ENCODE measurements around the gene PRIMPOL. TPM values are rescaled to one million over a fixed set of nuclear protein-coding genes. Genes with fewer than 3 reads are reported as not detected.

PRIMPOL gene
- total RNA-seq, 1 experiment from 2014 or later: 29.5 TPM

DNA sequence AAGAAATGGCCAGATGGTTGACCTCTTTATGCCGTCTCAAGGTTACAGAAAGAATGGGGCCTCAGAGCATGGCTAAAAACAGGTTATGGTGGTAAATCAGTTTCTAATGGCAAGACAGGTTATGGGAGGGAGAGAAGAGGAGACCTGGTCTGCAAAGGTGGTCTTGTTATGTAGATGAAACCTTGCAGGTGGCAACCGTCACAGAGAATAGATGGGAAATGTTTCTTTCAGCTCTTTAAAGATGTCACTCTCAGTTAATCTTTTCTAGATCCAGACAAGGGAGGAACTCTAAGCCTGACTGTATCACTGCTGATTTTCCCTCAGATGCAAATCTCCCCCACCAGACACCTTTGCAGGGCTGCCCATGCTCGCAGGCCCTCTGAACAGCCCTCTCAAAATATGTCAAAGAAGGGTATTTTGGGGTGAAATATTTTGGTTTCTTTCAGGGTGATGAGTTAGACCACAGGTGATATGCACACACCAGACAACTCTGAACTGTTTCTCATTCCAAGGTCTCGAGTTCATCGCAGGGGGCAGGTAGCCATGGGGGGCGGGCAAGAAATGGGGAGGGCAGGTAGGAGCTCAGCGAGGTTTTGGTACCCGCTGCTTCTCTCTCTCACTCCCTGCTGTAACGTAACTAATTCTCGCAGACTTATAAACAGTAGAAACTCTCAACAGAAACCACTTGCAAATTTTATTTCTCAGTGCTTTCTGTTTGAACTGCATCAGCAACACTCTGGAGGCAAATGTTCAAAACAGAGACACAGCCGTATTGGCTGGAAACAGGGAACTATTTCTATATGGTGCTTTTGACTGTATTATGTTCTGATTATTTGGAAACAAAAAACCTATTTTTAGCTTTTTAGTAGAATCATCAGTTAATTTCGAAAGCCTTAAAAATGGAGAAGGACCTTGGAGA lies 32.6 kb upstream of the PRIMPOL start:
- Histone ChIP-seq H3F3A (ENCODE audit: insufficient read depth, low read depth) (no peaks in the 10 kb centered on the region), H3K4me3 (no peak overlapping the region), H3K4me2 (no peak overlapping the region), H3K9me2 (ENCODE audit: insufficient read depth) (no peaks in the 10 kb centered on the region), H3K79me2 (ENCODE audit: low read depth) (no peaks in the 10 kb centered on the region), H3K27me3 (ENCODE audit: insufficient read depth, low read depth) (no peaks in the 10 kb centered on the region), H3K36me3 (ENCODE audit: low read depth) (no peaks in the 10 kb centered on the region), H2AFZ (no peak overlapping the region), H3K4me1 (replicated peaks; ENCODE audit: insufficient read depth) (no peaks in the 10 kb centered on the region), H4K20me1 (ENCODE audit: insufficient read depth) (no peaks in the 10 kb centered on the region), H3K9me3 (ENCODE audit: insufficient read depth, low read depth) (no peaks in the 10 kb centered on the region; the same call in 1 of the 2 replicates), H3K27ac (no peak overlapping the region)
- TF ChIP-seq, protein P1, sequence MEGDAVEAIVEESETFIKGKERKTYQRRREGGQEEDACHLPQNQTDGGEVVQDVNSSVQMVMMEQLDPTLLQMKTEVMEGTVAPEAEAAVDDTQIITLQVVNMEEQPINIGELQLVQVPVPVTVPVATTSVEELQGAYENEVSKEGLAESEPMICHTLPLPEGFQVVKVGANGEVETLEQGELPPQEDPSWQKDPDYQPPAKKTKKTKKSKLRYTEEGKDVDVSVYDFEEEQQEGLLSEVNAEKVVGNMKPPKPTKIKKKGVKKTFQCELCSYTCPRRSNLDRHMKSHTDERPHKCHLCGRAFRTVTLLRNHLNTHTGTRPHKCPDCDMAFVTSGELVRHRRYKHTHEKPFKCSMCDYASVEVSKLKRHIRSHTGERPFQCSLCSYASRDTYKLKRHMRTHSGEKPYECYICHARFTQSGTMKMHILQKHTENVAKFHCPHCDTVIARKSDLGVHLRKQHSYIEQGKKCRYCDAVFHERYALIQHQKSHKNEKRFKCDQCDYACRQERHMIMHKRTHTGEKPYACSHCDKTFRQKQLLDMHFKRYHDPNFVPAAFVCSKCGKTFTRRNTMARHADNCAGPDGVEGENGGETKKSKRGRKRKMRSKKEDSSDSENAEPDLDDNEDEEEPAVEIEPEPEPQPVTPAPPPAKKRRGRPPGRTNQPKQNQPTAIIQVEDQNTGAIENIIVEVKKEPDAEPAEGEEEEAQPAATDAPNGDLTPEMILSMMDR (conservative IDR thresholded peaks at IDR 0.05): no peak
- TF ChIP-seq EZH2 (IDR thresholded peaks at IDR 0.05; ENCODE audit: low read depth): no peak
- no TSS peak for BruUV-seq (replicated peaks)
- intact Hi-C loops (cut with micrococcal nuclease; ENCODE audit: unreplicated experiment): no loop called here
- POLR2A ChIA-PET (ENCODE audit: unreplicated experiment): no interaction called here
- CTCF ChIA-PET: interaction anchor here (0.5 kb wide), 1 partner anchor 750 kb away, joined by 3 read pairs; no protein-coding TSS in a partner anchor
- DNase-seq: no peak

DNA sequence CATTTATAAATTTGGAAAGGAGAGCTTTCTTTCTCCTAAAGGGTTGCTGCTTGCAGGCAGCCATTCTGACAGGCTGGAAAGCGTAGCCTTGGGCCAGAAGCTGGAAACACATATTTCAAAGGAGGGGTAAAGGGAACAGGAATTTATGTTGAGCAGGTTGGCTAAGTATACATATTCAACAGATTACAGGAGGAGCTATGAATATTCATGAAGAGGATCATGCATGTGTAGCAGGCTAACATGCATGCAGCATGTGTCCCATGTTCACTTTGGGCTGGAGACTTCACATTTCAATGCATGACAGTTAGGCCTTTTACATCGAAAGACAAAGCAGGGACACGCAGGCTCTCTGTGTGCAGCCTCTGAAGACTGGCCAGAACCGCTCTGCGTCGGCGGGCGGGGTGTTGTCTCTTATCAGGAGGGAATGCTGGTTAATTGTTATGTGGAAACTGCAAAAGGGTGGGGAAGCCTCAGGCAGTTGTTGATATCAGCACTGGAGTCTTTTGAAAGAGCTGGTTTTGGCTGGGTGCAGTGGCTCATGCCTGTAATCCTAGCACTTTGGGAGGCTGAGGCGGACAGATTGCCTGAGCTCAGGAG lies 31.8 kb upstream of the PRIMPOL start:
- Histone ChIP-seq H3K9me2 (ENCODE audit: insufficient read depth) (no peaks in the 10 kb centered on the region), H3K4me1 (replicated peaks; ENCODE audit: insufficient read depth) (no peaks in the 10 kb centered on the region), H3K36me3 (ENCODE audit: low read depth) (no peaks in the 10 kb centered on the region), H3K27ac (no peak overlapping the region), H3K4me2 (no peak overlapping the region), H2AFZ (no peak overlapping the region), H3K27me3 (ENCODE audit: insufficient read depth, low read depth) (no peaks in the 10 kb centered on the region), H3F3A (ENCODE audit: insufficient read depth, low read depth) (no peaks in the 10 kb centered on the region), H3K9me3 (ENCODE audit: insufficient read depth, low read depth) (no peaks in the 10 kb centered on the region; the same call in 1 of the 2 replicates), H3K79me2 (ENCODE audit: low read depth) (no peaks in the 10 kb centered on the region), H4K20me1 (ENCODE audit: insufficient read depth) (no peaks in the 10 kb centered on the region), H3K4me3 (no peak overlapping the region)
- intact Hi-C loops (cut with micrococcal nuclease; ENCODE audit: unreplicated experiment): no loop called here
- no peak for TF ChIP-seq EZH2 (IDR thresholded peaks at IDR 0.05; ENCODE audit: low read depth)
- TF ChIP-seq, protein P1 (conservative IDR thresholded peaks at IDR 0.05): no peak
- no TSS peak for BruUV-seq (replicated peaks)
- CTCF ChIA-PET: interaction anchor here (0.5 kb wide), 1 partner anchor 751 kb away, joined by 3 read pairs; no protein-coding TSS in a partner anchor
- DNase-seq: no peak
- POLR2A ChIA-PET (ENCODE audit: unreplicated experiment): no interaction called here

DNA sequence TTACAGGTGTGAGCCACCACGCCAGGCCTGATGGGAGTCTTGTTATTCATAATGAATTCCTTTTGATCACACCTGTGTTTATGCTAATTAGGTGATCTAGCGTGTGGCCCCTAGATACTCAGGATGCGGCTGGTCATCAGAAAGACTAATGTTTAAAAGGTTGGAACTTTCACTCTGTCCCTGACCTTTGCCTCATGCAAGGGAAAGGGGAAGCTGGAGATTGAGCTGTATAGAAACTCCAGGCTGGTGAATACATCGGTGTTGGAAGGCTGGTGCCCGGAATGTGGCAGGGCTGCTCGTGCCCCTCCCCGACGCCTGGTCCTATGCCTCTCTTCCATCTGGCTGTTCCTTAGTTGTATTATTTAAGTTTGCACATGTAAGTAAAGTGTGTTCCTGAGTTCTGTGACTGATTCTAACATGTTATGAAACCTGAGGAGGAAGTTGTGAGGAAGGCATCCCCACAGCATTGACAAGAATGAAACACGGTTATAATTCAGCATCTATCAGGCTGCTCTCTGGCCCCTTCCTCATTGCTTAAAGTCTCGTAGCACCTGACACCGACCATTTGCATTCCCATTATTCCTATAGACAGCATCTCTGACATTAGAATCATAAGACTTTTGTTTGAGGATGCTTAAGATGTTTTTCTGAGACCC lies 29.2 kb upstream of the PRIMPOL start:
- Histone ChIP-seq H3K4me1 (replicated peaks; ENCODE audit: insufficient read depth) (no peaks in the 10 kb centered on the region), H4K20me1 (ENCODE audit: insufficient read depth) (no peaks in the 10 kb centered on the region), H3K4me2 (no peak overlapping the region), H2AFZ (no peak overlapping the region), H3K79me2 (ENCODE audit: low read depth) (no peaks in the 10 kb centered on the region), H3K4me3 (no peak overlapping the region), H3K9me2 (ENCODE audit: insufficient read depth) (no peaks in the 10 kb centered on the region), H3K27me3 (ENCODE audit: insufficient read depth, low read depth) (no peaks in the 10 kb centered on the region), H3K9me3 (ENCODE audit: insufficient read depth, low read depth) (no peaks in the 10 kb centered on the region), H3K36me3 (ENCODE audit: low read depth) (no peaks in the 10 kb centered on the region), H3F3A (ENCODE audit: insufficient read depth, low read depth) (no peaks in the 10 kb centered on the region), H3K27ac (no peak overlapping the region)
- ChIA-PET CTCF (no interaction called here), POLR2A (ENCODE audit: unreplicated experiment) (no interaction called here)
- intact Hi-C loops (cut with micrococcal nuclease; ENCODE audit: unreplicated experiment): no loop called here
- DNase-seq: no peak
- TF ChIP-seq EZH2 (IDR thresholded peaks at IDR 0.05; ENCODE audit: low read depth): no peak
- TF ChIP-seq, protein P1 (conservative IDR thresholded peaks at IDR 0.05): no peak
- no TSS peak for BruUV-seq (replicated peaks)
